HepG2 (cell line): ENCODE results near the gene BRAF. TPM values are rescaled to one million over a fixed set of nuclear protein-coding genes. Genes with fewer than 3 reads are reported as not detected.
"Not testable (repeated sequence)": the region's sequence is repeated elsewhere in the genome, so short reads cannot be mapped to it uniquely, and the experiment has no call there.

Experiments
- ATAC-seq: fragments of 200-7000 bp; cut with Tn5 transposase; 3 replicates; pipeline ENCODE4 v1.9.1; 2020; ENCODE audit warnings: mild to moderate bottlenecking, moderate library complexity
- BruUV-seq: library from RNA; stranded (reverse); fragments of 400-500 nt; replicated peaks from 2 replicates; lab custom pipeline; 2021; lab: Mats Ljungman, UMichigan
- CTCF ChIA-PET: fragments of 300-600 bp; formaldehyde crosslinking; extraction: SDS; loops from one replicate; lab custom pipeline; 2021; ENCODE audit warnings: low total read pairs, inconsistent platforms, low intra/inter-chr PET ratio; lab: Yijun Ruan, JAX
- POLR2A ChIA-PET: fragments of 350-600 bp; sonication (Branson Sonifier 250); formaldehyde crosslinking; loops from one replicate; lab custom pipeline; 2020; ENCODE audit warnings: antibody characterized with exemption, inconsistent platforms; lab: Yijun Ruan, JAX
- DNase-seq: peaks from one replicate; pipeline ENCODE4 v3.0.0-alpha.2; 2015; ENCODE audit warnings: low spot score
- FAIRE-seq: peaks from 3 replicates; lab custom pipeline; 2011; peaks lifted over from hg19 to GRCh38; lab: Jason Lieb, UNC
- H2AFZ ChIP-seq: one replicate; pipeline ENCODE4 v1.6.1; 2011; ENCODE audit warnings: low read length, inconsistent platforms
- H3K27ac ChIP-seq: fragments of 300-600 bp; 3 replicates; pipeline ENCODE4 v1.8.0; 2011; ENCODE audit warnings: mixed run types, mild to moderate bottlenecking, mixed read lengths, low read length, inconsistent platforms; ENCODE audit not compliant: insufficient read depth; ENCODE audit errors: extremely low read length
- H3K27me3 ChIP-seq, 2 experiments: fragments of 200-600 bp in 1 of 2; 2 replicates in 1 of 2; 3 replicates in 1 of 2; pipeline versions ENCODE4 v1.6.0 to v1.8.0; 2011; ENCODE audit warnings: low read length in 2 of 2, mild to moderate bottlenecking in 2 of 2, moderate library complexity in 2 of 2, inconsistent platforms in 1 of 2; ENCODE audit not compliant: insufficient read depth in 2 of 2, control insufficient read depth in 1 of 2
- H3K36me3 ChIP-seq, 2 experiments: fragments of 200-600 bp in 1 of 2; replicated peaks in 1 of 2; 2 replicates in 1 of 2; 3 replicates in 1 of 2; pipeline versions ENCODE4 v1.5.1 to v1.8.0; 2011; ENCODE audit warnings: low read length in 2 of 2, inconsistent platforms in 1 of 2; ENCODE audit not compliant: insufficient read depth in 2 of 2, control insufficient read depth in 1 of 2
- H3K4me1 ChIP-seq: 2 replicates; pipeline ENCODE4 v1.5.1; 2012; ENCODE audit warnings: low read length, inconsistent platforms; ENCODE audit not compliant: insufficient read depth
- H3K4me2 ChIP-seq: 2 replicates; pipeline ENCODE4 v1.6.0; 2011; ENCODE audit warnings: low read depth, low read length, inconsistent platforms
- H3K4me3 ChIP-seq, 3 experiments: fragments of 200-600 bp in 1 of 3; sonication (generic), shearing (Covaris generic) in 1 of 3; replicated peaks in 1 of 3; 2 replicates each; pipeline ENCODE4 v1.5.1; 2011 to 2016; ENCODE audit warnings: low read length in 3 of 3, inconsistent platforms in 2 of 3, low read depth in 2 of 3, mild to moderate bottlenecking in 2 of 3, control low read depth in 1 of 3, mixed read lengths in 1 of 3; ENCODE audit not compliant: insufficient read depth in 1 of 3
- H3K79me2 ChIP-seq: one replicate; pipeline ENCODE4 v1.6.1; 2011; ENCODE audit warnings: low read length, inconsistent platforms; ENCODE audit not compliant: insufficient read depth
- H3K9ac ChIP-seq: 2 replicates; pipeline ENCODE4 v1.6.0; 2011; ENCODE audit warnings: mild to moderate bottlenecking, low read depth, low read length, inconsistent platforms; ENCODE audit not compliant: insufficient read depth
- H3K9me3 ChIP-seq: 2 replicates; pipeline ENCODE4 v1.5.1; 2012; ENCODE audit warnings: mild to moderate bottlenecking, low read length
- H4K20me1 ChIP-seq: 2 replicates; pipeline ENCODE4 v1.6.0; 2011; ENCODE audit warnings: inconsistent platforms, mild to moderate bottlenecking, low read length, moderate library complexity; ENCODE audit not compliant: insufficient read depth
- ATF7 ChIP-seq, 2 experiments: fragments of 450-650 bp in 1 of 2; sonication (generic) in 1 of 2; formaldehyde crosslinking in 1 of 2; IDR thresholded peaks; 2 replicates each; pipeline versions ENCODE4 v1.4.0 to v1.6.1; 2016 to 2020; ENCODE audit warnings: antibody characterized with exemption in 1 of 2, mild to moderate bottlenecking in 1 of 2, missing genetic modification reagents in 1 of 2
- ELF1 ChIP-seq: sonication (generic); formaldehyde crosslinking; IDR thresholded peaks from 2 replicates; pipeline ENCODE4 v1.4.0; 2020; ENCODE audit warnings: missing genetic modification reagents
- HNRNPUL1 ChIP-seq: fragments of 200-400 bp; formaldehyde crosslinking; IDR thresholded peaks from 2 replicates; pipeline ENCODE4 v1.6.1; 2017; ENCODE audit warnings: low read depth, mild to moderate bottlenecking, low read length, moderate library complexity
- MIER3 ChIP-seq: IDR thresholded peaks from 2 replicates; pipeline ENCODE4 v1.6.1; 2016; ENCODE audit warnings: missing compliant biosample characterization, borderline replicate concordance
- MTF1 ChIP-seq: sonication (generic); formaldehyde crosslinking; IDR thresholded peaks from 2 replicates; pipeline ENCODE4 v1.5.0; 2020; ENCODE audit warnings: missing genetic modification reagents
- RNF2 ChIP-seq: fragments of 450-650 bp; conservative IDR thresholded peaks from 2 replicates; pipeline ENCODE4 v1.6.1; 2016; ENCODE audit warnings: low read depth
- SIX4 ChIP-seq: sonication (generic); formaldehyde crosslinking; IDR thresholded peaks from 2 replicates; pipeline ENCODE4 v1.4.0; 2020; ENCODE audit warnings: missing genetic modification reagents
- SKI ChIP-seq: fragments of 450-650 bp; IDR thresholded peaks from one replicate; pipeline ENCODE4 v1.6.1; 2018; ENCODE audit warnings: mild to moderate bottlenecking; ENCODE audit not compliant: partially characterized antibody
- SSRP1 ChIP-seq: IDR thresholded peaks from 2 replicates; pipeline ENCODE4 v1.6.1; 2016; ENCODE audit warnings: control low read depth
- ZKSCAN5 ChIP-seq: sonication (generic); formaldehyde crosslinking; IDR thresholded peaks from 2 replicates; pipeline ENCODE4 v1.5.1; 2020; ENCODE audit warnings: mild to moderate bottlenecking, missing genetic modification reagents
- ZNF17 ChIP-seq: sonication (generic); formaldehyde crosslinking; IDR thresholded peaks from 2 replicates; pipeline ENCODE4 v1.5.0; 2020; ENCODE audit warnings: mild to moderate bottlenecking, missing genetic modification reagents
- ZNF317 ChIP-seq: sonication (generic); formaldehyde crosslinking; IDR thresholded peaks from 2 replicates; pipeline ENCODE4 v1.5.0; 2020; ENCODE audit warnings: mild to moderate bottlenecking, missing genetic modification reagents
- ZNF331 ChIP-seq: sonication (generic); formaldehyde crosslinking; IDR thresholded peaks from 2 replicates; pipeline ENCODE4 v1.4.0; 2020; ENCODE audit warnings: missing genetic modification reagents
- ZNF605 ChIP-seq: sonication (generic); formaldehyde crosslinking; IDR thresholded peaks from 2 replicates; pipeline ENCODE4 v1.8.0; 2022; ENCODE audit warnings: mild to moderate bottlenecking, missing genetic modification reagents
- ZNF772 ChIP-seq: sonication (generic); formaldehyde crosslinking; IDR thresholded peaks from 2 replicates; pipeline ENCODE4 v1.5.0; 2020; ENCODE audit warnings: mild to moderate bottlenecking, missing genetic modification reagents
- WGBS: methylation state at CpG from one replicate; pipeline ENCODE4 v1.1.6; 2017; ENCODE audit warnings: low lambda C conversion rate; 5-methylcytosine and 5-hydroxymethylcytosine counted together
- in situ Hi-C: cut with HindIII; loops from 2 replicates; pipeline ENCODE4 v1.10.0; 2017; ENCODE audit warnings: low pct_unique_long_range_greater_than_20kb; ENCODE audit not compliant: extremely low pct_ligation_motif_present
- intact Hi-C: fragments of 100-400 bp; cut with micrococcal nuclease; formaldehyde crosslinking; loops from one replicate; pipeline ENCODE4 v1.10.0; 2022; ENCODE audit not compliant: unreplicated experiment
- polyA plus RNA-seq, 8 experiments: library from polyadenylated mRNA; depleted of rRNA in 3 of 8; stranded (reverse) in 7 of 8; unstranded in 1 of 8; fragments of >200 nt; fragmentation: Illumina TruSeq in 4 of 8; extraction: Trizol in 4 of 8; gene quantifications; 2 replicates each; pipeline versions ENCODE4 v1.2.1 to v1.2.3, GENCODE V29; 2011 to 2016; ENCODE audit warnings: low read depth in 4 of 8, missing spikeins in 1 of 8, mixed read lengths in 1 of 8; ENCODE audit not compliant: insufficient read depth in 1 of 8
- total RNA-seq, 5 experiments: library from RNA; depleted of rRNA; stranded (reverse); fragments of >200 nt; fragmentation: Illumina TruSeq; extraction: Trizol; gene quantifications; 2 replicates each; pipeline ENCODE4 v1.2.3, GENCODE V29; 2016; ENCODE audit warnings: low read depth in 1 of 5
- TF ChIP-seq, protein P1 (sequence below): fragments of 450-650 bp; IDR thresholded peaks from 2 replicates; pipeline ENCODE4 v1.6.1; 2017
- TF ChIP-seq, protein P2 (sequence below): IDR thresholded peaks from 2 replicates; pipeline ENCODE4 v1.6.1; 2012; ENCODE audit warnings: low read depth, low read length, improper control_type of control experiment

BRAF gene
- total and polyA plus RNA-seq, 2 of the 13 experiments (the other 11 are each of a cell fraction or from before 2014, with no cell fraction given) = 12.5 to 13.4 TPM

DNA sequence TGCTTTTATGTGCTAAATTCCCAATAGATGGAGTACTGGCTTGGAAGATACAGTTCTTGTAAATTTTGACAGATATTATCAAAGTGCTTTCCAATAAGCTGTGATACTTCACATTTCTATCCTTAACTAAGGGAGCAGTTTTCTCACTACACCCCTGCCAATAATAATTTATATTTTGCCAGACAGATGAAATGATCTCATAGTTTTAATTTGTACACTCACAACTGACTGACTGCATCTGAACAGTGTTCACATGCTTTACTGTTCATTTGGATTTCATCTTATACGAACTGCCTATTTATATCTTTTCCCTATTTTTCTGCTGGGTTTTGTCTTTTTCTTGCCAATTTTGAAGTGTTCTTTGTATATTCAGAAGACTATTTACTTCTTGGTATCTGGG lies 96.0 kb downstream of the BRAF start:
- BruUV-seq = no TSS peak
- WGBS = 96% methylated on average over 1 of the region's 1 CpG
- no peak overlapping the region for H3K27ac ChIP-seq
- H3K4me1 ChIP-seq = peaks cover 33% of the 10 kb centered on the region
- no peak overlapping the region for H3K9ac ChIP-seq
- POLR2A ChIA-PET = no interaction called here
- no peaks in the 10 kb centered on the region for H3K27me3 ChIP-seq
- DNase-seq (no peak), FAIRE-seq (no peak)
- intact Hi-C loops = no loop called here
- H3K9me3 ChIP-seq = no peaks in the 10 kb centered on the region
- H3K4me2 ChIP-seq = no peak overlapping the region
- in situ Hi-C loops = no loop called here
- TF ChIP-seq HNRNPUL1 (no peak), ATF7 (IDR thresholded peaks at IDR 0.05) (no peak), ATF7 (CRISPR knock-in tag; IDR thresholded peaks at IDR 0.05) (no peak), ZNF772 (CRISPR knock-in tag) (no peak), SIX4 (no peak), ZNF331 (no peak), ZKSCAN5 (CRISPR knock-in tag) (no peak), ZNF17 (CRISPR knock-in tag) (no peak), ELF1 (CRISPR knock-in tag) (no peak), SKI (no peak), MIER3 (CRISPR knock-in tag) (no peak), MTF1 (CRISPR knock-in tag) (no peak), ZNF317 (CRISPR knock-in tag) (no peak), ZNF605 (CRISPR knock-in tag) (no peak), RNF2 (no peak), SSRP1 (no peak)
- TF ChIP-seq, protein P1, sequence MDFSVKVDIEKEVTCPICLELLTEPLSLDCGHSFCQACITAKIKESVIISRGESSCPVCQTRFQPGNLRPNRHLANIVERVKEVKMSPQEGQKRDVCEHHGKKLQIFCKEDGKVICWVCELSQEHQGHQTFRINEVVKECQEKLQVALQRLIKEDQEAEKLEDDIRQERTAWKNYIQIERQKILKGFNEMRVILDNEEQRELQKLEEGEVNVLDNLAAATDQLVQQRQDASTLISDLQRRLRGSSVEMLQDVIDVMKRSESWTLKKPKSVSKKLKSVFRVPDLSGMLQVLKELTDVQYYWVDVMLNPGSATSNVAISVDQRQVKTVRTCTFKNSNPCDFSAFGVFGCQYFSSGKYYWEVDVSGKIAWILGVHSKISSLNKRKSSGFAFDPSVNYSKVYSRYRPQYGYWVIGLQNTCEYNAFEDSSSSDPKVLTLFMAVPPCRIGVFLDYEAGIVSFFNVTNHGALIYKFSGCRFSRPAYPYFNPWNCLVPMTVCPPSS = no peak
- TF ChIP-seq, protein P2, sequence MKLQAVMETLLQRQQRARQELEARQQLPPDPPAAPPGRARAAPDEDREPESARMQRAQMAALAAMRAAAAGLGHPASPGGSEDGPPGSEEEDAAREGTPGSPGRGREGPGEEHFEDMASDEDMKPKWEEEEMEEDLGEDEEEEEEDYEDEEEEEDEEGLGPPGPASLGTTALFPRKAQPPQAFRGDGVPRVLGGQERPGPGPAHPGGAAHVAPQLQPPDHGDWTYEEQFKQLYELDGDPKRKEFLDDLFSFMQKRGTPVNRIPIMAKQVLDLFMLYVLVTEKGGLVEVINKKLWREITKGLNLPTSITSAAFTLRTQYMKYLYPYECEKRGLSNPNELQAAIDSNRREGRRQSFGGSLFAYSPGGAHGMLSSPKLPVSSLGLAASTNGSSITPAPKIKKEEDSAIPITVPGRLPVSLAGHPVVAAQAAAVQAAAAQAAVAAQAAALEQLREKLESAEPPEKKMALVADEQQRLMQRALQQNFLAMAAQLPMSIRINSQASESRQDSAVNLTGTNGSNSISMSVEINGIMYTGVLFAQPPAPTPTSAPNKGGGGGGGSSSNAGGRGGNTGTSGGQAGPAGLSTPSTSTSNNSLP = no peak
- TF ChIP-seq, all 625 proteins: peak for 0
- H3K79me2 ChIP-seq = no peaks in the 10 kb centered on the region
- no peak overlapping the region for H2AFZ ChIP-seq
- CTCF ChIA-PET = no interaction called here
- peaks cover 0 to 8% of the 10 kb centered on the region in 2 experiments; a peak in 1 of 5 replicates for H3K36me3 ChIP-seq
- no peak overlapping the region for H3K4me3 ChIP-seq
- no peak for ATAC-seq
- H4K20me1 ChIP-seq = no peaks in the 10 kb centered on the region

DNA sequence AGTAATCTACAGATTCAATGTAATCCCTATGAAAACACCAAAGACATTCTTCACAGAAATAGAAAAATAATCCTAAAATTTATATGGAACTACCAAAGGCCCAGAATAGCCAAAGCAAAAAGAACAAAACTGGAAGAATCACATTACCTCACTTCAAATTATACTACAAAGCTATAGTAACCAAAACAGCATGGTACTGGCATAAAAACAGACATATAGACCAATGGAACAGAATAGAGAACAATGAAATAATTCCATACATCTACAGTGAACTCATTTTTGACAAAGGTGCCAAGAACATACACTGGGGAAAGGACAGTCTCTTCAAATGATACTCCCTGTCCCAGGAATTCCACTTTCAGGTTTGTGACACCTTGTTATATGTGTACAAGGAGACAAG lies 107.3 kb downstream of the BRAF start:
- FAIRE-seq, H3K9ac ChIP-seq, H3K4me3 ChIP-seq, H4K20me1 ChIP-seq, ATAC-seq, DNase-seq, BruUV-seq, POLR2A ChIA-PET, H3K4me2 ChIP-seq, H3K36me3 ChIP-seq, H3K27me3 ChIP-seq, H3K27ac ChIP-seq, intact Hi-C loops, in situ Hi-C loops, H3K4me1 ChIP-seq, H3K79me2 ChIP-seq, H2AFZ ChIP-seq, CTCF ChIA-PET, H3K9me3 ChIP-seq: not testable (repeated sequence)
